GM19351 (cell line): ENCODE measurements around the gene SFN.
"Not testable (repeated sequence)": the region's sequence is repeated elsewhere in the genome, so short reads cannot be mapped to it uniquely, and the experiment has no call there.

Experiments
- ATAC-seq: cut with Tn5 transposase; IDR thresholded peaks from one replicate; pipeline ENCODE4 v1.9.1; 2021; ENCODE audit warnings: mild to moderate bottlenecking, moderate library complexity; ENCODE audit not compliant: unreplicated experiment

Gene SFN

DNA sequence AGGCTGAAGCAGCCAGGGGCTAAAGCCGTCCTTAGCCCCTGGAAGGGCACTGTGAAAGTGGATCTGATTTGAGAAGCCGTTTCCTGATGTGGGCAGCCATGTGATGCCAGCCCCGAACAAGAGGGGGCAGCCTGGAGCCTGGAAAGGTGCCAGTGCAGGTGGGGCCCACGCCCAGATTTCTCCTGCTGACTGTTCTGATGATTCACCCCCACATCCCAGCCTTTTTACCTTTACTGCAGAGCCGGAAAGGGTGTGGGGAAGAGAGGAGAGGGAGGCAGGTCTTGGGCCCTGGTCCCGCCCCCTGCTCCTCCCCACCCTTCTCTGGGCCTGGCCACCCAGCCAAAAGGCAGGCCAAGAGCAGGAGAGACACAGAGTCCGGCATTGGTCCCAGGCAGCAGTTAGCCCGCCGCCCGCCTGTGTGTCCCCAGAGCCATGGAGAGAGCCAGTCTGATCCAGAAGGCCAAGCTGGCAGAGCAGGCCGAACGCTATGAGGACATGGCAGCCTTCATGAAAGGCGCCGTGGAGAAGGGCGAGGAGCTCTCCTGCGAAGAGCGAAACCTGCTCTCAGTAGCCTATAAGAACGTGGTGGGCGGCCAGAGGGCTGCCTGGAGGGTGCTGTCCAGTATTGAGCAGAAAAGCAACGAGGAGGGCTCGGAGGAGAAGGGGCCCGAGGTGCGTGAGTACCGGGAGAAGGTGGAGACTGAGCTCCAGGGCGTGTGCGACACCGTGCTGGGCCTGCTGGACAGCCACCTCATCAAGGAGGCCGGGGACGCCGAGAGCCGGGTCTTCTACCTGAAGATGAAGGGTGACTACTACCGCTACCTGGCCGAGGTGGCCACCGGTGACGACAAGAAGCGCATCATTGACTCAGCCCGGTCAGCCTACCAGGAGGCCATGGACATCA lies at the start of gene SFN:
Gene SFN (plus strand): TSS at position 369 of the 904 bp plus-strand sequence. CDS start 64 bp downstream, at position 433.
- ATAC-seq: no peak

DNA sequence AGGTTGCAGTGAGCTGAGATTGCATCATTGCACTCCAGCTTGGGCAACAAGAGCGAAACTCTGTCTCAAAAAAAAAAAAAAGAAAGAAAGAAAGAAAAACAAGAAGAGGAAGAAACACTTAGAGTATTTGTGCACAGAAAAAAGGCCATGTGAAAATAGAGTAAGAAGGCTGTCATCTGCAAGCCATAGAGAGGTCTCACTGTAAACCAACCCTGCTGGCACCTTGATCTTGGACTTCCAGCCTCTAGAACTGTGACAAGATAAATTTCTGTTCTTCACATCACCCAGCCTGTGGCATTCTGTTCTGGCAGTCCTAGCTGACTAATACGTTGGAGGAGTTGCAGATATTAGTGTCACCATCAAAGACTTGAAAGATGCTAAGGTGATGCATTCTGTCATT lies 48.6 kb upstream of the SFN start:
- ATAC-seq: no peak

DNA sequence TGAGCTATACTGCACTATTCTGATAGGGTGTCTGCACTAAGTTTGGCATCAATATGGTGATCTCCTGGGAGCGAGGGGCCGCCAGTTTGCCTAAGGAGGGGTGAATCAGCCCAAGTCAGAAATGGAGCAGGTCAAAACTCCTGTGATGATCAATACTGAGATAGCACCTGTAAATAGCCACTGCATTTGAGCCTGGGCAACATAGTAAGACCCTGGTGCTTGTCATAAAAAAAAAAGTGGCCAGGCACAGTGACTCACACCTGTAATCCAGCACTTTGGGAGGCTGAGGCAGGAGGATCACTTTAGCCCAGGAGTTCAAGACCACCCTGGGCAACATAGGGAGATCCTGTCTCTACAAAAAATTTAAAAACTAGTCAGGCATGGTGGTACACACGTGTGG lies 48.1 kb upstream of the SFN start:
- no peak for ATAC-seq

DNA sequence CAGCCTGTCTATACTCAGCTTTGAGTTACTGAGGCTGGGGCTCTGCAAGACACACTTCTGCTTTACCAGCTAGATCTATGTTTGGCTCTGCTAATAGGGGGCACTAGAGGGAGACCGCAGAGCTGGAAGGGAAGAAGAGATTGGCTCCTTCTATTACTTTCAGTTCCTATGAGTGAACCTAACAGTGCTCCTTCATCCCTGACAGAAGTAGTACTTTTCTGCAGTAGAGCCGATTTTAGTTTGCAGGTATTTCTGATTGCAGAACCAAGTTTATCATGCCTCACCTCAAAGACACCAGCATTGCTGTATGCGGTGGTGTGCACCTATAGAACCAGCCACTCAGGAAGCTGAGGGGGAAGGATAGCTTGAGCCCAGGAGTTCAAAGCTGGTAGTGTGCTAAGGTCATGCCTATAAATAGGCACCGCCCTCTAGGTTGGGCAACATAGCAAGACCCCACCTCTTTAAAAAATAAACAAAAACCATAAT lies 42.1 kb upstream of the SFN start:
- peak; percentile 88 for ATAC-seq

DNA sequence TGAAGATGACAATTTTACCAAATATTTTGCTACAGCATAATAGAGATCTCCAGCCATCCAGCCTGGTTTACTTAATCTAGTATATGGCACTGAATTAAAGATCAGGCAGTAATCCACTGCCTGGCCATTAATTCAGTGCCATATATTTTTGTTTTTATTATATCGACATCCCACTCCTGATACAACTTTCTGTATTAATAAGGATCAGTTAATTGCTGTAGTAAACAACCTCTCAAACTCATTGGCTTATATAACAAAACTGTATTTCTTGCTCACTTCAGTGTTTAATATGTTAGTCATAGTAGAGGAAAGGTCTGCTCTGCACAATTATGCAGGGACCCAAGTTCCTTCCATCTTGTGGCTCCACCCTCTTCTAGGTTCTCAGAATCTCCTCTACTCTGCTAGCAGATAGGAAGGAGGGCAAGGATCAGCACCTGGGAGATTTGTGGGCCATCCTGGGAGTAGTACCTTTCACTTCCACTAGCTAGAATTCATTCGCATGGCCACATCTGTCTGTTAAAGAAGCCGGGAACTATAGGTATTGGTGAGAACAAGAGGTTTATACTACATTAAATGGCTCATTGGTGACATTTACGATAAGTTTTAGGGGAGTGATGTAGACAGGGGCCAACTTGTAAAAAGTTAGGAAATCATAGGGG lies 40.1 kb upstream of the SFN start:
- ATAC-seq: no peak

DNA sequence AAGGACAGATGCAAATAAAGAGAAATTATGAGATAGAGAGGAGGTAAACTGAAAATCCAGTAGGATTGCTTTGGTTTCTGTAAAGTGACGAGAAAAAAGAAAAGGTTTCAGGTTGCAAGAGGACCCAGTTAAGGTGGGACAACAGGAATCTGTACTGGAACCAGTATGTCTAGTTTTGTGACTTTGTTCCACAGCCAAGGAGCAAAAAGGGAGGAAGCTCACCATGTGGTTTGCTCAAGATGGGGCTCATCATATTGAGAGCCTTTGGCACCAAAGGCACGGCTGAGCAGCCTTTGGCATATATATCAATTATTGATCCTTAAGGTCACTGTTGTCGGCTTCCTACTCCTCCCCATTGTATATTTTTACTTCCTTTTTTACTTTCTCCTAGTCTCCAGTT lies 38.2 kb upstream of the SFN start:
- ATAC-seq: no peak

DNA sequence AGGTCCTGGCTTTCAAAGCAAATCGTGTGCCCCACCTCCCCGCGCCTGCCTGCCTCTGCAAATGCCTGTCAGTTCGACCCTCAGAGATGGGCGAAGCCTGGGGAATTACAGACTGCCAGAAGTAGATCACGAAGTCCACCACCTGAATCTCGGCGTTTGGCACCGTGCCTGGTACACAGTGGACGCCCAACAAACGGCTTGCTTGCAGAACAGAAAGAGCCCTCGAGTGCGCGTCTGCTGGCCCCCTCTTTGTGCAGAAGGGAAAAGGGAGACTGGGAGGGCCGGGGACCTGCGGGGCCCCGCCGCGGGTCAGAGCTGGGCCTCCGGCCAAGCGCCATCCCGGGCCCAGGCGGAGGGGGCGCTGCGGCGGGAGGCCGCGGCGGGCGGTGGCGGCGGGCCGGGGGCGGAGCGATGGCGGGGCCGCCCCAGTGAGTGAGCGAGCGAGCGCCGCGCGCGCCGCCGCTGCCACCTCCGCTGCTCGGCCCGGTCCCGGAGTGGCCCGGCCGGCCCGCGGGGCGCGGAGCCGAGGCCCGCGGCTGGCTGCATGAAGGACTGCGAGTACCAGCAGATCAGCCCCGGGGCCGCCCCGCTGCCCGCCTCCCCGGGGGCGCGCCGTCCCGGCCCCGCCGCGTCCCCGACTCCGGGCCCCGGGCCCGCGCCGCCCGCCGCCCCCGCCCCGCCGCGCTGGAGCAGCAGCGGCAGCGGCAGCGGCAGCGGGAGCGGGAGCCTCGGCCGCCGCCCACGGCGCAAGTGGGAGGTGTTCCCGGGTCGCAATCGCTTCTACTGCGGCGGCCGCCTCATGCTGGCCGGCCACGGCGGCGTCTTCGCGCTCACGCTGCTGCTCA lies 36.5 kb upstream of the SFN start, which contains the start of gene ZDHHC18:
Gene ZDHHC18 (plus strand): TSS at position 428 of the 845 bp plus-strand sequence. CDS start 117 bp downstream, at position 545.
- peak; percentile 69 for ATAC-seq

DNA sequence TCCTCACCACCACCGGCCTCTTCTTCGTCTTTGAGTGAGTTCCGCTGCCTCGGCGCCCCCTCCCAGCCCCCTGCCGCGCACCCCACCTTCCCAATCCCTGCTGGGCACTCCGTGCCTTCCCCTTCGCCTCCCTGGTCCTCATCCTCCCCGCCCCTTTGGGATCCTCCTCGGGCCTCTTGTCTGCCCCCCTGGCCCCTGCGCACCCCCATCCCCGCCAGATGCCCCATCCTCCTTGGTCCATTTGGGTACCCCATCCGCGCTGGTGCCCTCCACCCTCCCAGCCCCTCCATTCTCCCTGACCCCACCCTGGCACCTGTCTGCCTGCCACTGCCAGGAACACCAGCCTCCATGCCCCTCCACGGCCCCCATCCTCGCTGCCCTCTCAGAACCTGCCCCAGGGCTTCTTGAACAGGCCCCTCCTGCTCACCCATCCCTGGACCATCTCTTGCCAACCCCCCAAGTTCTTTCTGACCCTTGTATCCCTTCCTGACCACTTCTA lies 35.8 kb upstream of the SFN start:
- ATAC-seq: no peak

DNA sequence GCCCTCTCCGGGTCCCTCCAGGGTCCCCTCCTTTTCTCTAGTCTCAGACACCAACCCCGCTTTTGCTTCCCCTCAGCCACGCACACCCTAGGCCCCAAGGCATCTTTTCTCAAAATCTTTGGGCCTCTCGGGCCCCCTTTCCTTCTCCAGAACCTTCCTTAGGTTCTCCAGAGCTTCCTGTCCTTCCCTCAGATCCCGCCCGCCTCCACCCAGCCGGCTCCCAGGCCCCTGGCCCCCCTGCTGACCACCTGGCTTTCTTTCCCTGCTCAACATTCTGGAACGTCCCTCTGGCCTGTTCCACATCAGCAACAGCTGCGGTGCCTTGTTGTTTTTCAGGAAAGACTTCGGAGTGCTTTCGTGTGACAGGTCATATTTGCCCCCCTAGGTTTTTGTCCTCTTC lies 35.3 kb upstream of the SFN start:
- ATAC-seq: no peak

DNA sequence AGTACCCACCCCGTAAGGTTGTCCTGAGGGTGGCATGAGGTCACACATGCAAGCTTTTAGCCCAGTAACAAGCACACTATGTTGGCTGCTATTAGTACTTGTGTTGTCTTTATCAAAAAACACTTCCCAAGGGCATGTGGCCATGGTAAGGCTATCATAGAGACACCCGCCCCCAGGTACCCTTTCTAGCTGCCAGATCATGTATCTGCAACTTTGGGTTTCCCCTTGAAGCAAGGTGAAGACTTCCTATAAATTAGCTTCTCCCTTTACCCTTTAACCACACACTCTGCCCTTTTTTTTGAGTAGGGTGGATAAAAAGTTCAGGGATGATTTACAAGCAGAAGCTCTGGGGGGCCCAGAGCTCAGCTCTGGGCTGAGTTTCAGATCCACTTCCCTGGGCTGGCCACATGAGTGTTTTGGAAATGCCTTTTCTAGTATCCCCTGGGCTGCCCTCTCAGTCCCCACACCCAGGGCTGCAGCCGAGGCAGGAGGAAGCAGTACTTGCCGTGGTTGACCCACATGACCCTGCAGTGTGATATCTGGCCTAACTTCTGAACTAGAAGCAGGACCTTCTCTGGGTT lies 34.4 kb upstream of the SFN start:
- ATAC-seq: no peak

DNA sequence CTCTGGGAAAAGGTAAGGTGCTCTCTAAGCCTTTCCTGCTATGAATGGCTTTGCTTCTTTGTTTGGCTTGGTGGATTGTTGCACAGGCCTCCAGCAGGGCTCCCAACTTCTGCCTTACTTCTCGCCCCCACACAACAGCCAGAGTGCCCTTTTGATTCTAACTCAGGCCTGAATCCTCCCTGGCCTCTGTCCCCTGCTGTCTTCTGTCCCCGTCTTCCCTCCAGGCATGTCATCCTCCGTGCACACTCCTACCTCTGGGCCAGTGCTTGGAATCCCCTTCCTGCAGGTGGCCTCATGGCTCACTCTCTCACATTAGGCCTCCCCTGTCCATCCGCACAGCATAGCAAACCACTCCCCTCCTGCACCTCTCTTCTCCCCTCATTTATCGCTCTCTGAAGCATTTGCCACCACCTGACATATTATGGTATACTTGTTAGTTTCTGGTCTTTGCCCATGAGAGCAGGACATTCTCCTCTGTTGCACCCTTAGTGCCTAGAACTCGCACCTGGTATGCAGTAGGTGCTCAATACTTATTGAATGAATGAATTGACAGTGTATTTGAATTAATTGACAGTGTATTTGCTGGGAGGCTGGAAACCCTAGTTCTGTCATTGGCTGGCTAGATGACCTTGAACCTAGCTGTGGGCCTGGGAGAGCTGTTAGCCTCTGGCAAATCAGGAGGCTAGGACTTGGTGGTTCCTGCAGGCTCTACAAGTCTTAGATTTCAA lies 33.6 kb upstream of the SFN start:
- ATAC-seq: no peak

DNA sequence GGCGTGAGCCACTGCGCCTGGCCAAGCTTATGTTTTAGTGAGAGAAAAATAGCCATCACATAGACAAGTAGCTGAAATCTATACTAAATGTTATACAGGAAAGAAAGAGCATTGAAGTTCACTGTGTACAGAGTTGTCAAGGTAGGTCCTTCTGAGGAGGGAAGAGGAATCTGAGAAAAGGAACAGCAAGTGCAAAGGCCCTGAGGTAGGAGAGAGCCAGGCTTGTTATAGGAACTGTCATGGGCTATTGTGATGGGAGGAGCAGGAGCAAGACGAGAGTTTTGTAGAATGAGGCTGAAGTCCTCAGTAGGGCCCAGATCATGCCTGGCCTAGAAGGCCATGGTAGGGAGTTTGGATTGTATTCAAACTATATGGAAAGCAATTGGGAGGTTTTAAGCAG lies 31.9 kb upstream of the SFN start:
- ATAC-seq: no peak

DNA sequence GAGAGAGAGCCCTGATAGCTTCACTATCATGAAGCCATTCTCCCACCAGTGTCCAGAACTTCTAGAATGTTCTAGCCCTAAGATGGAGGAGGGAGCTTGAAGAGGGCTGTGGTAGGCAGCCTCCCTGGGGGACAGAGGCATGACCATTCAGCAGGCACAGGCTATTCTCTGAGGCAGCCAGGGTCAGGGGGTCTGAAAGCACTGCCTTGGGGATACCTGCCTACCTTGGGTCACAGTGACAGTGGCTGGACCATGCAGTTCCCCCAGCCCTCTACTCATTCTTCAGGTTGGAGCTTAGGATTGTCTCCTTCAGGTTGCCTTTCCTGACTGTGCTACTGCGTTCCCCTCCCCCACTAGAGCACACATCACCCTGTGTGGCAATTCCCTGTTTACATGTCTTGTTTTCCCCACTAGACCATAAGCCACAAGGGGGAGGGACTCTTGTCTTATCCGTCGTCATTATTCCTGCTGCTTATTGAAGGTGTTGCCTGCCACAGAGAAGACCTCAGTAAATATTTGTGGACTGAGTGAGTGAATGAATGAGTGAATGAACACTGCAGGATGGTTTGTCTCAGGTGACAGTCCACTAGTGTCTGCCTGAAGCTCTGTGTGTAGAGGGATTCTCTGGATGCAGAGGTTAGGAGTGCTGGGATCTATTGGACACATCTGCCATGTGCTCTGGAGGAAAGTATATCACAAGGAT lies 31.3 kb upstream of the SFN start:
- ATAC-seq: no peak

DNA sequence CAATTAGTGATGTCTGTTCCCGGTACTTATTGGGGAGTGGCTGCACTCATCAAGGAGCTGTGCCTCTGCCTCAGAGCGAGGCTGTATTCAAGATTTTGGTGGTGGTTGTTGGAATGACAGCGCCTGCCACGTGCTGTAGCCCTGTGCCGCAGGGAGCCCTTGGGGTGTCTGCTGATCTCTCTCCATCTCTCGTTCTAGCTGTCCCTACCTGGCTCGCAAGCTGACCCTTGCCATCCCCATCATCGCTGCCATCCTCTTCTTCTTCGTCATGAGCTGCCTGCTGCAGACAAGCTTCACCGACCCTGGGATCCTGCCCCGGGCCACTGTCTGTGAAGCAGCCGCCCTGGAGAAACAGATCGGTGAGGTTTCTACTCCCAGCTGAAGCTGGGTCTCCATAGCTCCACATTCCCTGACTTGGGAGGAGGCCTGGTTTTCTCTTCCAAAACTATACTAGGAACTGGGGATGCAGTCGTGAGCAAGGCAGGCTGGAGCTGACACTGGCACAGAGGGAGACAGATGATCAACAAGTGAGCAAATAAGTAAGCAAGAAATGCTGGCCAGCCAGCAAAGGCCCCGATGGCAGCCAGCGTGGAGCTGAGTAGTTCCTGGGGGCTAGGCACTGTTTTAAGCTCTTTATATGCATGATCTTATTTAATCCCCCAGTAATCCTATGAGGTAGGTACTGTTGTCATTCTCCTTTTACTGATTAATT lies 30.5 kb upstream of the SFN start:
- ATAC-seq: no peak

DNA sequence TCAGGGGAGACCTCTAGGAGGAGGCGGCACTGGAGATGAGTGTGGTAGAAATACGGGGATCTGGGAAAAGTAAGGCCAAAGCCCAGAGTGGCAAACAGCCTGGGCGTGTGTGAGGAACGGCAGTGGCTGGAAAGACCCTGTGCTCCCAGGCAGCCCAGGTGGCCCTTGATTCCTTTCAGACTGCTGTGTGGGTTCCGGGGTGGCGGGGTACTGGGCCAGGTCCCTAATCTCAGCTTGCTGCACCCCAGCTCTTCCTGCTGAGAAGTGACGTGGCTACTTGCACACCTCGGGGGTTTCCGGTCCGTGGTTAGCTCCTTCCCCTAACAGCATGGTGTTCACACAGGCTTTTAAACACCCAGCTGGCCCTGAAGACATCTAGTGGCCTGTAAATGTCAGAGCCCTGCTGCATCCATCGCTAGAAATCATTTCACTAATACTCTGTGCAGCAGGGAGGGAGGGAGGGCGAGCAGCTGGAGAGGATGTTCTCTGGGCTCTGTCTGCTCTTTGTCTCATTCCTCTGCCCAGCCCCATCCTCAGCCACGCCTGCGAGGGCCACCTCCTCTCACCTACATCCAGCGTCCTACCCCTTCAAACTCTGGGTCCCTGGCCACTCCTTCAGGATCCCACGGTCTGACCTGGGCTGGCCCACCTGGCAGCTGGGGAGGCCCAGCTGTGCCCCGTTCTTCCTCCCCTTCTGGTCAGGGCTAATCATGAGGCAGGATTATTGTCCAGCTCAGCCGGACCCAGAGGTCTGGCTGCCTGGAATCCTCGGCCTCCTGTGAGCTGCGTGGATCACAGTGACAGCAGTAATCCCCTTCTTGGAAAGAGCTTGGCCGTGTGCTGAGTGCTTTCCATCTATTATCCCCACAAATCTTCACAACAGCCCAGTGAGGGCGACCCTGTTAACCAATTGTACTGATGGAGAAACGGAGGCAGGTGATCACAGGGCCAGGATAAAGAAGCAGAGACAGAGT lies 29.2 kb upstream of the SFN start:
- ATAC-seq: peak; percentile 87

DNA sequence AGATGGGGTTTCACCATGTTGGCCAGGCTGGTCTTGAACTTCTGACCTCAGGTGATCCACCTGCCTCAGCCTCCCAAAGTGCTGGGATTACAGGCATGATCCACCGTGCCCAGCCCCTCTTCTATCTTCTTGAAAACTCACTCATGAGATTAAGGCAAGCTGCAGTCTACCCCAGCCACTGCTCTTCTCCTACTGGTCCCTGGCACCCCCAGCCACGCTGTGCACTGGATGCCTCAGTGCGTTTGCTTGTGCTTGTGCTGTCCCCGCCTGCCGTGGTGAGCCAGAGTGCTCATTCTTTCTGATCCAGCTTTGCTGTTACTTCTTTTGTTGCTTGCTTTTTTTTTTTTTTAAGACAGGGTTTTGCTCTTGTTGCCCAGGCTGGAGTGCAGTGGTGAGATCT lies 25.3 kb upstream of the SFN start:
- ATAC-seq: not testable (repeated sequence)
